HEK293 (cell line): ENCODE measurements around the gene PRAF2.

ENCODE experiments used
- CTCF ChIA-PET: fragments of 350-600 bp; formaldehyde crosslinking; extraction: SDS; loops from one replicate; lab custom pipeline; 2021; ENCODE audit warnings: antibody characterized with exemption; lab: Yijun Ruan, JAX
- POLR2A ChIA-PET: fragments of 300-600 bp; formaldehyde crosslinking; extraction: SDS; loops from one replicate; lab custom pipeline; 2020; ENCODE audit warnings: antibody characterized with exemption, inconsistent platforms; lab: Yijun Ruan, JAX
- H3K27ac ChIP-seq: fragments of 200-500 bp; sonication (Bioruptor generic); 2 replicates; pipeline ENCODE4 v1.5.1; 2014; ENCODE audit warnings: low read depth, low read length, control low read depth, inconsistent platforms; ENCODE audit errors: extremely low read depth
- H3K36me3 ChIP-seq, 2 experiments: fragments of 200-500 bp in 1 of 2; sonication (Bioruptor generic) in 1 of 2; 1 replicate in 1 of 2; 2 replicates in 1 of 2; pipeline ENCODE4 v1.5.1; 2014 to 2017; ENCODE audit warnings: inconsistent platforms in 2 of 2, low read length in 2 of 2; ENCODE audit not compliant: control insufficient read depth in 2 of 2, insufficient read depth in 1 of 2
- H3K4me1 ChIP-seq: fragments of 200-500 bp; sonication (Bioruptor generic); 2 replicates; pipeline ENCODE4 v1.5.1; 2014; ENCODE audit warnings: mild to moderate bottlenecking, low read length, inconsistent platforms; ENCODE audit not compliant: control insufficient read depth, insufficient read depth
- H3K4me3 ChIP-seq: 2 replicates; pipeline ENCODE4 v1.5.1; 2011; ENCODE audit warnings: low read depth, mild to moderate bottlenecking, control low read depth, low read length, moderate library complexity
- H3K9me3 ChIP-seq: fragments of 200-500 bp; sonication (Bioruptor generic); 2 replicates; pipeline ENCODE4 v1.5.1; 2014; ENCODE audit warnings: low read depth, low read length, inconsistent platforms; ENCODE audit not compliant: control insufficient read depth, insufficient read depth
- KLF16 ChIP-seq: fragments of 450-650 bp; formaldehyde crosslinking; IDR thresholded peaks from 2 replicates; pipeline ENCODE4 v1.5.1; 2017; ENCODE audit warnings: missing biosample characterization, missing genetic modification characterization
- OVOL3 ChIP-seq: fragments of 450-650 bp; formaldehyde crosslinking; IDR thresholded peaks from 2 replicates; pipeline ENCODE4 v1.5.1; 2016; ENCODE audit warnings: missing biosample characterization, missing genetic modification characterization
- SETDB1 ChIP-seq: IDR thresholded peaks from one replicate; pipeline ENCODE4 v1.6.1; 2017; ENCODE audit warnings: mild to moderate bottlenecking, low read length, moderate library complexity, mixed read lengths; ENCODE audit not compliant: insufficient read length
- WT1 ChIP-seq: fragments of 450-650 bp; formaldehyde crosslinking; IDR thresholded peaks from 2 replicates; pipeline ENCODE4 v1.5.1; 2016; ENCODE audit warnings: missing biosample characterization, missing genetic modification characterization
- ZEB2 ChIP-seq: fragments of 450-650 bp; formaldehyde crosslinking; IDR thresholded peaks from 2 replicates; pipeline ENCODE4 v1.5.1; 2016; ENCODE audit warnings: missing biosample characterization, missing genetic modification characterization
- ZFHX2 ChIP-seq: fragments of 450-650 bp; formaldehyde crosslinking; conservative IDR thresholded peaks from 2 replicates; pipeline ENCODE4 v1.5.1; 2016; ENCODE audit warnings: missing biosample characterization, missing genetic modification characterization
- ZIC2 ChIP-seq: fragments of 450-650 bp; formaldehyde crosslinking; IDR thresholded peaks from 2 replicates; pipeline ENCODE4 v1.5.1; 2016; ENCODE audit warnings: missing biosample characterization, missing genetic modification characterization
- ZNF16 ChIP-seq: fragments of 450-650 bp; formaldehyde crosslinking; IDR thresholded peaks from 2 replicates; pipeline ENCODE4 v1.5.1; 2016; ENCODE audit warnings: low read depth, missing biosample characterization, missing genetic modification characterization
- ZNF202 ChIP-seq: fragments of 450-650 bp; formaldehyde crosslinking; IDR thresholded peaks from 2 replicates; pipeline ENCODE4 v1.5.1; 2016; ENCODE audit warnings: missing biosample characterization, missing genetic modification characterization, borderline replicate concordance
- ZNF341 ChIP-seq: fragments of 450-650 bp; formaldehyde crosslinking; IDR thresholded peaks from 2 replicates; pipeline ENCODE4; 2016; ENCODE audit warnings: low read depth, missing biosample characterization, missing genetic modification characterization
- ZNF354C ChIP-seq: fragments of 450-650 bp; formaldehyde crosslinking; IDR thresholded peaks from 2 replicates; pipeline ENCODE4 v1.5.1; 2016; ENCODE audit warnings: missing biosample characterization, missing genetic modification characterization, low read depth, borderline replicate concordance
- ZNF426 ChIP-seq: fragments of 450-650 bp; formaldehyde crosslinking; IDR thresholded peaks from 2 replicates; pipeline ENCODE4 v1.5.1; 2017; ENCODE audit warnings: missing biosample characterization, missing genetic modification characterization, mild to moderate bottlenecking, inconsistent platforms, moderate library complexity
- ZNF48 ChIP-seq: fragments of 450-650 bp; formaldehyde crosslinking; IDR thresholded peaks from 2 replicates; pipeline ENCODE4 v1.5.1; 2016; ENCODE audit warnings: missing biosample characterization, missing genetic modification characterization
- ZNF514 ChIP-seq: fragments of 450-650 bp; formaldehyde crosslinking; IDR thresholded peaks from 2 replicates; pipeline ENCODE4 v1.5.1; 2016; ENCODE audit warnings: missing biosample characterization, missing genetic modification characterization
- ZNF560 ChIP-seq: fragments of 450-650 bp; formaldehyde crosslinking; IDR thresholded peaks from 2 replicates; pipeline ENCODE4 v1.5.1; 2017; ENCODE audit warnings: missing biosample characterization, missing genetic modification characterization, borderline replicate concordance
- ZNF610 ChIP-seq: fragments of 450-650 bp; formaldehyde crosslinking; IDR thresholded peaks from 2 replicates; pipeline ENCODE4 v1.5.1; 2016; ENCODE audit warnings: missing biosample characterization, missing genetic modification characterization, borderline replicate concordance
- ZNF623 ChIP-seq: fragments of 450-650 bp; formaldehyde crosslinking; IDR thresholded peaks from 2 replicates; pipeline ENCODE4 v1.5.1; 2016; ENCODE audit warnings: missing biosample characterization, missing genetic modification characterization
- ZNF629 ChIP-seq: fragments of 450-650 bp; formaldehyde crosslinking; IDR thresholded peaks from 2 replicates; pipeline ENCODE4 v1.5.1; 2017; ENCODE audit warnings: missing biosample characterization, missing genetic modification characterization
- ZNF747 ChIP-seq: fragments of 450-650 bp; formaldehyde crosslinking; IDR thresholded peaks from 2 replicates; pipeline ENCODE4 v1.5.1; 2016; ENCODE audit warnings: missing biosample characterization, missing genetic modification characterization
- ZNF76 ChIP-seq: fragments of 450-650 bp; formaldehyde crosslinking; IDR thresholded peaks from 2 replicates; pipeline ENCODE4; 2016; ENCODE audit warnings: low read depth, missing biosample characterization, missing genetic modification characterization, borderline replicate concordance
- TF ChIP-seq, protein P1 (sequence below): fragments of 450-650 bp; formaldehyde crosslinking; optimal IDR thresholded peaks from 2 replicates; pipeline ENCODE3; 2016; ENCODE audit warnings: missing biosample characterization, mild to moderate bottlenecking, missing genetic modification characterization

The PRAF2 gene

DNA sequence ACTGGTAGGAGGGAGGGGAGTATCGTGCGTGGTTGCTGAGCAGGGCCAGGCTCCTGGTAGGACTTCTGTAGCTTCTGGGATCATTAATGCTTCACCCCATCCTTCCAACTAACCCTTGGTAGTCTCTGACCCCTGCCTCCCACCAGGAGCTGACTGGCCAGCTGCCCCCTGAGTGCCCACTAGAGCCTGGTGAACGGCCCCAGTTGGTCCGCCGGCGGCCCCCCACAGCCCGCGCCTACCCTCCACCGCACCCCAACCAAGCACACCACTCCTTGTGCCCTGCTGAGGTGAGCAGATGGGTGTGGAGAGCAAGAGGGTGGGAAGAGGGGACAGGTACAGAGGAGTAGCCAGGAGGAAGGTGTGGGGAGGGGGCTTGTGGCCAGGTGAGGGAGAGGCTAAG is 10.1 kb downstream of the PRAF2 start:
- Histone ChIP-seq H3K4me3 (no peak overlapping the region), H3K9me3 (no peaks in the 10 kb centered on the region), H3K27ac (no peak overlapping the region), H3K36me3 (peaks cover 0 to 41% of the 10 kb centered on the region in 2 experiments; a peak in 1 of 3 replicates), H3K4me1 (no peaks in the 10 kb centered on the region)
- CTCF ChIA-PET, result no interaction called here
- TF ChIP-seq ZNF202 (tag by site-specific recombination), result no peak
- no peak for TF ChIP-seq ZNF514
- TF ChIP-seq ZIC2 (tag by site-specific recombination), result no peak
- no peak for TF ChIP-seq SETDB1
- no peak for TF ChIP-seq ZNF48 (tag by site-specific recombination)
- no peak for TF ChIP-seq ZNF341
- no peak for TF ChIP-seq ZNF426 (tag by site-specific recombination)
- no peak for TF ChIP-seq WT1 (tag by site-specific recombination)
- POLR2A ChIA-PET, result no interaction called here

DNA sequence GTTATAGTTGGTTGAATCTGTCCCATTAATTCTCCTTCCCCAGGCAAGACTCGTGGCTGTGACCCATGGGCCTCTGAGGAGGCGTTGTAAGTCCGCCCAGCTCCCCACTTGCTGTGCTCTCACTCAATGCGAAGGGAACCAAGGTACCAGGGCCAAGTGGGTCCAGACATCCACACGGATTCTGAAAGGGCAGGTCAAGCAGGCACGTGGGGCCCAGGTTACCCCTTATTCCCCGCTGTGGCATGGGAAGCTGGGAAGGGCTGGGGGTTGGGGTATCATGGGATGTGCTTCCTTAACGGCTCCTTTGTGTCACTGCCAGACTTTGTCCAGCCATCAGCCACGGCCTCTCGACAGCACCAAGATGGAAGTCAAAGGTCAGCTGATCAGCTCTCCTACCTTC is 11.9 kb downstream of the PRAF2 start:
- H3K4me1 ChIP-seq, result no peaks in the 10 kb centered on the region

DNA sequence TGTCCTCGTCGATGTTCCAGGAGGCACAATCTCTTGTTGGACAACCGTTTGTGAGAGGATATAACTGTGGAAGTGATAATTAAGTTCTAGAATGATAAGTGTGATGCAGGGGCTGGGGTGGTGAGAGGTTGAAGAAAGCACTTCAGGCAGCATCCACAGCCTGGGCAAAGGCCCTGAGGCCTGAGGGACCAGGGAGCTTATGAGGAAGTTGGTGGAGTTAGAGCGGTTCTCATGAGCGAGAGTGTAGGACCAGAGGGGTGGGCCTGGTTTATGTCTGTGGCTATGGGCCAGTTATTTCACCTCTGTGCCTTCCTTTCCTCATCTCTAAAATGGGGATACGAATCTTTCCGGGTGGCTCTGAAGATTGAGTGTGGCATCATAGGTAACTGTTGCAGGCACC is 12.3 kb downstream of the PRAF2 start:
- ChIA-PET POLR2A (no interaction called here), CTCF (interaction anchor here (0.9 kb wide), 1 partner anchor 18 kb away, joined by 4 read pairs; the partner anchor contains the start of gene TFE3)
- TF ChIP-seq ZFHX2, result no peak
- TF ChIP-seq ZNF623, result peak; percentile 88
- Histone ChIP-seq H3K36me3 (peaks cover 0 to 37% of the 10 kb centered on the region in 2 experiments; a peak in 1 of 3 replicates), H3K9me3 (no peaks in the 10 kb centered on the region), H3K4me3 (no peak overlapping the region), H3K27ac (no peak overlapping the region), H3K4me1 (no peaks in the 10 kb centered on the region)

More for the DNA sequence above, 11.9 kb downstream of the PRAF2 start:
- Histone ChIP-seq H3K27ac (no peak overlapping the region), H3K36me3 (peaks cover 0 to 41% of the 10 kb centered on the region in 2 experiments; a peak in 1 of 3 replicates), H3K4me3 (no peak overlapping the region), H3K9me3 (no peaks in the 10 kb centered on the region)
- CTCF ChIA-PET, result no interaction called here
- TF ChIP-seq, protein P1, sequence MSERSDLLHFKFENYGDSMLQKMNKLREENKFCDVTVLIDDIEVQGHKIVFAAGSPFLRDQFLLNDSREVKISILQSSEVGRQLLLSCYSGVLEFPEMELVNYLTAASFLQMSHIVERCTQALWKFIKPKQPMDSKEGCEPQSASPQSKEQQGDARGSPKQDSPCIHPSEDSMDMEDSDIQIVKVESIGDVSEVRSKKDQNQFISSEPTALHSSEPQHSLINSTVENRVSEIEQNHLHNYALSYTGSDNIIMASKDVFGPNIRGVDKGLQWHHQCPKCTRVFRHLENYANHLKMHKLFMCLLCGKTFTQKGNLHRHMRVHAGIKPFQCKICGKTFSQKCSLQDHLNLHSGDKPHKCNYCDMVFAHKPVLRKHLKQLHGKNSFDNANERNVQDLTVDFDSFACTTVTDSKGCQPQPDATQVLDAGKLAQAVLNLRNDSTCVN (tag by site-specific recombination), result no peak
- TF ChIP-seq ZEB2 (tag by site-specific recombination) (no peak), ZNF560 (tag by site-specific recombination) (no peak), ZNF76 (tag by site-specific recombination) (no peak), ZNF610 (tag by site-specific recombination) (no peak), ZNF747 (tag by site-specific recombination) (no peak), ZNF629 (tag by site-specific recombination) (no peak), OVOL3 (tag by site-specific recombination) (no peak), KLF16 (tag by site-specific recombination) (no peak), ZNF354C (no peak), ZNF16 (tag by site-specific recombination) (no peak)
- POLR2A ChIA-PET, result no interaction called here
